Endothelial cell of umbilical vein (primary cell): ENCODE measurements around the gene UBASH3A. TPM values are rescaled to one million over a fixed set of nuclear protein-coding genes. Genes with fewer than 3 reads are reported as not detected.

ENCODE experiments used
- BruUV-seq: library from RNA; stranded (reverse); fragments of 400-500 nt; replicated peaks from 2 replicates; lab custom pipeline; 2021; lab: Mats Ljungman, UMichigan
- CTCF ChIA-PET: fragments of 300-600, 350-600 bp; sonication (Branson Sonifier 250); formaldehyde crosslinking; loops from one replicate; lab custom pipeline; 2021; ENCODE audit warnings: antibody characterized with exemption, inconsistent platforms; lab: Charles Lee
- POLR2A ChIA-PET: fragments of 300-600, 350-600 bp; sonication (Branson Sonifier 250); formaldehyde crosslinking; loops from one replicate; lab custom pipeline; 2021; ENCODE audit warnings: antibody characterized with exemption, inconsistent platforms; lab: Charles Lee
- DNase-seq: peaks from one replicate; pipeline ENCODE4 v3.0.0-alpha.2; 2011; ENCODE audit warnings: low read depth, low spot score
- FAIRE-seq: peaks from 2 replicates; lab custom pipeline; 2011; peaks lifted over from hg19 to GRCh38; lab: Jason Lieb, UNC
- H2AFZ ChIP-seq: 2 replicates; pipeline ENCODE4 v1.6.0; 2012; ENCODE audit warnings: low read depth, low read length, control low read depth, inconsistent platforms
- H3K27ac ChIP-seq: 2 replicates; pipeline ENCODE4 v1.5.1; 2011; ENCODE audit warnings: low read depth, mild to moderate bottlenecking, control low read depth, low read length, moderate library complexity; ENCODE audit not compliant: insufficient read depth
- H3K27me3 ChIP-seq, 2 experiments: 2 replicates each; pipeline versions ENCODE4 v1.6.0 to v1.6.1; 2011; ENCODE audit warnings: low read length in 2 of 2, mixed read lengths in 1 of 2; ENCODE audit not compliant: control insufficient read depth in 2 of 2, insufficient read depth in 2 of 2
- H3K36me3 ChIP-seq, 2 experiments: 2 replicates in 1 of 2; 3 replicates in 1 of 2; pipeline ENCODE4 v1.5.1; 2011; ENCODE audit warnings: low read length in 2 of 2, mild to moderate bottlenecking in 1 of 2, moderate library complexity in 1 of 2; ENCODE audit not compliant: control insufficient read depth in 2 of 2, insufficient read depth in 2 of 2; ENCODE audit errors: extremely low read depth in 1 of 2
- H3K4me1 ChIP-seq: 3 replicates; pipeline ENCODE4 v1.5.1; 2011; ENCODE audit warnings: mild to moderate bottlenecking, low read length; ENCODE audit not compliant: control insufficient read depth, insufficient read depth; ENCODE audit errors: extremely low read depth
- H3K4me2 ChIP-seq: 2 replicates; pipeline ENCODE4 v1.6.1; 2011; ENCODE audit warnings: low read length, control low read depth, mixed read lengths; ENCODE audit not compliant: insufficient read depth
- H3K4me3 ChIP-seq, 3 experiments: fragments of 200-600 bp in 1 of 3; sonication (generic), shearing (Covaris generic) in 1 of 3; replicated peaks in 1 of 3; 2 replicates each; pipeline ENCODE4 v1.5.1; 2011 to 2016; ENCODE audit warnings: control low read depth in 3 of 3, low read length in 3 of 3, mild to moderate bottlenecking in 2 of 3, inconsistent platforms in 1 of 3, low read depth in 1 of 3, moderate library complexity in 1 of 3; ENCODE audit not compliant: insufficient read depth in 1 of 3
- H3K79me2 ChIP-seq: 2 replicates; pipeline ENCODE4 v1.6.0; 2012; ENCODE audit warnings: low read length, inconsistent platforms; ENCODE audit not compliant: control insufficient read depth, insufficient read depth
- H3K9ac ChIP-seq: replicated peaks from 2 replicates; pipeline ENCODE3; 2011; ENCODE audit warnings: low read length, control low read depth; ENCODE audit not compliant: insufficient read depth; ENCODE audit errors: extremely low read depth
- H3K9me1 ChIP-seq: replicated peaks from 3 replicates; pipeline ENCODE4 v1.6.0; 2011; ENCODE audit warnings: mild to moderate bottlenecking, low read length; ENCODE audit not compliant: control insufficient read depth, insufficient read depth; ENCODE audit errors: extremely low read depth
- H3K9me3 ChIP-seq: replicated peaks from 2 replicates; pipeline ENCODE4 v1.5.1; 2012; ENCODE audit warnings: low read length, inconsistent platforms; ENCODE audit not compliant: control insufficient read depth, insufficient read depth
- H4K20me1 ChIP-seq: replicated peaks from 2 replicates; pipeline ENCODE3; 2011; ENCODE audit warnings: mild to moderate bottlenecking, low read length; ENCODE audit not compliant: control insufficient read depth, insufficient read depth; ENCODE audit errors: extremely low read depth
- EZH2 ChIP-seq: IDR thresholded peaks from 2 replicates; pipeline ENCODE4 v1.6.1; 2012; ENCODE audit warnings: borderline replicate concordance, low read depth, mild to moderate bottlenecking, moderate library complexity, low read length, inconsistent platforms; ENCODE audit not compliant: severe bottlenecking
- FOS ChIP-seq: IDR thresholded peaks from 2 replicates; pipeline ENCODE4 v1.6.1; 2011; ENCODE audit warnings: mild to moderate bottlenecking, low read length, moderate library complexity, borderline replicate concordance; ENCODE audit not compliant: insufficient read depth
- GATA2 ChIP-seq: IDR thresholded peaks from 2 replicates; pipeline ENCODE4 v1.7.0; 2011; ENCODE audit warnings: low read depth, mild to moderate bottlenecking, moderate library complexity, mixed read lengths, low read length; ENCODE audit not compliant: insufficient read length, insufficient read depth
- JUN ChIP-seq: IDR thresholded peaks from 2 replicates; pipeline ENCODE4 v1.6.1; 2011; ENCODE audit warnings: borderline replicate concordance, low read depth; ENCODE audit not compliant: insufficient read length, insufficient read depth
- MYC ChIP-seq: IDR thresholded peaks from one replicate; pipeline ENCODE4 v1.6.1; 2011; ENCODE audit warnings: mild to moderate bottlenecking, low read depth, low read length
- POLR2A ChIP-seq: IDR thresholded peaks from 2 replicates; pipeline ENCODE4 v1.6.1; 2012; ENCODE audit warnings: low read depth, mild to moderate bottlenecking, control low read depth, low read length
- POLR2AphosphoS5 ChIP-seq: IDR thresholded peaks from 2 replicates; pipeline ENCODE4 v1.6.1; 2012; ENCODE audit warnings: low read depth, mild to moderate bottlenecking, control low read depth, low read length, moderate library complexity; ENCODE audit not compliant: insufficient read depth
- dilution Hi-C: fragments of 300-500 bp; cut with MboI; formaldehyde crosslinking; loops from one replicate; pipeline ENCODE4 v1.15.0; 2019; ENCODE audit warnings: low sequenced_read_pairs; ENCODE audit not compliant: extremely low pct_ligation_motif_present
- intact Hi-C: fragments of 100-400 bp; cut with micrococcal nuclease; formaldehyde crosslinking; loops from one replicate; pipeline ENCODE4 v1.10.0; 2022
- polyA plus RNA-seq, 4 experiments: library from polyadenylated mRNA; depleted of rRNA in 3 of 4; stranded (reverse) in 3 of 4; unstranded in 1 of 4; fragments of >200 nt; gene quantifications; 2 replicates each; pipeline versions ENCODE4 v1.2.1 to v1.2.3, GENCODE V29; 2011 to 2012; ENCODE audit warnings: missing spikeins in 1 of 4
- total RNA-seq: library from RNA; stranded (reverse); gene quantifications from 2 replicates; pipeline ENCODE4 v1.2.3, GENCODE V29; 2021
- TF ChIP-seq, protein P1 (sequence below): IDR thresholded peaks from 2 replicates; pipeline ENCODE4 v1.6.1; 2011; ENCODE audit not compliant: insufficient read depth, insufficient read length
- TF ChIP-seq, protein P2 (sequence below), 2 donors: IDR thresholded peaks; 1 replicate in 1 of 2; 2 replicates in 1 of 2; pipeline ENCODE4 v1.5.1; 2011; ENCODE audit warnings: low read length in 2 of 2, mild to moderate bottlenecking in 2 of 2, moderate library complexity in 2 of 2, control low read depth in 1 of 2, inconsistent platforms in 1 of 2, low read depth in 1 of 2; ENCODE audit not compliant: insufficient read depth in 1 of 2; ENCODE audit errors: extremely low read depth in 1 of 2

Gene UBASH3A
- total and polyA plus RNA-seq, 2 donors (not counting 3 experiments of a cell fraction or from before 2014, with no cell fraction given): not detected

DNA sequence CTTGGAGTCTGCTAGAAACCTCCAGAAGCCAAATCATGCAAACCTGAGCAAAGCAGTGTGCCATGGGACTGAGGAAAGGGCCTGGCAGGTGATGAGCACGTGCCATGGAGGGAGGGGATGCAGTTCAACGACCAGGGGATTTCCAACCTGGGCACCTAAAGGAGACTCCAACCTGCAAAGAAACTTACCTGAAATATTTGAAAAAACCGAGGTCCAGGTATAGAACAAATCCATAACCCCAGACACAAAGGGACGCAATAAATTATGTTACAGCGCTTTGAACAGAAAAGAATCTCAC is 8.9 kb downstream of the UBASH3A start:
- no peaks in the 10 kb centered on the region for H3K36me3 ChIP-seq
- no peak for TF ChIP-seq GATA2
- TF ChIP-seq, protein P1, sequence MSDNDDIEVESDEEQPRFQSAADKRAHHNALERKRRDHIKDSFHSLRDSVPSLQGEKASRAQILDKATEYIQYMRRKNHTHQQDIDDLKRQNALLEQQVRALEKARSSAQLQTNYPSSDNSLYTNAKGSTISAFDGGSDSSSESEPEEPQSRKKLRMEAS: no peak
- TF ChIP-seq POLR2AphosphoS5: no peak
- TF ChIP-seq, protein P2, sequence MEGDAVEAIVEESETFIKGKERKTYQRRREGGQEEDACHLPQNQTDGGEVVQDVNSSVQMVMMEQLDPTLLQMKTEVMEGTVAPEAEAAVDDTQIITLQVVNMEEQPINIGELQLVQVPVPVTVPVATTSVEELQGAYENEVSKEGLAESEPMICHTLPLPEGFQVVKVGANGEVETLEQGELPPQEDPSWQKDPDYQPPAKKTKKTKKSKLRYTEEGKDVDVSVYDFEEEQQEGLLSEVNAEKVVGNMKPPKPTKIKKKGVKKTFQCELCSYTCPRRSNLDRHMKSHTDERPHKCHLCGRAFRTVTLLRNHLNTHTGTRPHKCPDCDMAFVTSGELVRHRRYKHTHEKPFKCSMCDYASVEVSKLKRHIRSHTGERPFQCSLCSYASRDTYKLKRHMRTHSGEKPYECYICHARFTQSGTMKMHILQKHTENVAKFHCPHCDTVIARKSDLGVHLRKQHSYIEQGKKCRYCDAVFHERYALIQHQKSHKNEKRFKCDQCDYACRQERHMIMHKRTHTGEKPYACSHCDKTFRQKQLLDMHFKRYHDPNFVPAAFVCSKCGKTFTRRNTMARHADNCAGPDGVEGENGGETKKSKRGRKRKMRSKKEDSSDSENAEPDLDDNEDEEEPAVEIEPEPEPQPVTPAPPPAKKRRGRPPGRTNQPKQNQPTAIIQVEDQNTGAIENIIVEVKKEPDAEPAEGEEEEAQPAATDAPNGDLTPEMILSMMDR (IDR thresholded peaks at IDR 0.05; ENCODE audit: extremely low read depth in 1 of 2, insufficient read depth in 1 of 2, low read depth in 1 of 2, low read length in 2 of 2): no peak
- TF ChIP-seq MYC: no peak
- TF ChIP-seq JUN: no peak
- TF ChIP-seq FOS: no peak
- no peak for TF ChIP-seq EZH2
- no peak for TF ChIP-seq POLR2A
- no peaks in the 10 kb centered on the region for H3K4me1 ChIP-seq
- H3K9me1 ChIP-seq: no peaks in the 10 kb centered on the region
- DNase-seq: no peak
- no peak overlapping the region for H3K9ac ChIP-seq
- H4K20me1 ChIP-seq: no peaks in the 10 kb centered on the region
- POLR2A ChIA-PET: no interaction called here
- H3K4me2 ChIP-seq: no peak overlapping the region
- H2AFZ ChIP-seq: no peak overlapping the region
- H3K79me2 ChIP-seq: no peaks in the 10 kb centered on the region
- intact Hi-C loops (no loop called here), dilution Hi-C loops (no loop called here)
- peaks cover 3 to 11% of the 10 kb centered on the region in 2 experiments for H3K27me3 ChIP-seq
- no peak overlapping the region for H3K4me3 ChIP-seq
- no TSS peak for BruUV-seq
- CTCF ChIA-PET: no interaction called here
- no peaks in the 10 kb centered on the region for H3K9me3 ChIP-seq
- H3K27ac ChIP-seq: no peak overlapping the region
- no peak for FAIRE-seq
